CD4-positive, alpha-beta T cell (primary cell): ENCODE data around the gene TNS3. TPM values are rescaled to one million over a fixed set of nuclear protein-coding genes. Genes with fewer than 3 reads are reported as not detected.

Experiments
- ATAC-seq: fragments of 200-7000 bp; cut with Tn5 transposase; one replicate; pipeline ENCODE4 v1.10.0; 2022; ENCODE audit warnings: mild to moderate bottlenecking; ENCODE audit not compliant: poor library complexity
- CTCF ChIA-PET: fragments of 350-600 bp; sonication (Branson Sonifier 250); formaldehyde crosslinking; loops from one replicate; lab custom pipeline; 2021; ENCODE audit warnings: antibody characterized with exemption, inconsistent platforms; lab: Charles Lee
- POLR2A ChIA-PET: fragments of 350-600 bp; sonication (Branson Sonifier 250); formaldehyde crosslinking; loops from one replicate; lab custom pipeline; 2021; ENCODE audit warnings: antibody characterized with exemption, inconsistent platforms; lab: Charles Lee
- DNase-seq, 14 experiments: peaks; one replicate each; pipeline ENCODE4 v3.0.0-alpha.2; 2013 to 2020; ENCODE audit warnings: mixed read lengths in 2 of 14
- H3K27ac ChIP-seq, 2 donors: one replicate each; pipeline versions ENCODE4 v1.5.1 to v1.7.0; 2013; ENCODE audit warnings: low read length in 2 of 2, low read depth in 1 of 2, mild to moderate bottlenecking in 1 of 2
- H3K27me3 ChIP-seq, 2 experiments: 1 replicate in 1 of 2; 2 replicates in 1 of 2; pipeline versions ENCODE4 v1.6.1 to v1.7.0; 2013; ENCODE audit warnings: low read length in 2 of 2, control low read depth in 1 of 2, mild to moderate bottlenecking in 1 of 2, moderate library complexity in 1 of 2; ENCODE audit not compliant: insufficient read depth in 2 of 2, control insufficient read depth in 1 of 2
- H3K36me3 ChIP-seq: one replicate; pipeline ENCODE4 v1.6.1; 2013; ENCODE audit warnings: low read length, control low read depth; ENCODE audit not compliant: insufficient read depth
- H3K4me1 ChIP-seq: one replicate; pipeline ENCODE4 v1.6.1; 2013; ENCODE audit warnings: low read length, control low read depth; ENCODE audit not compliant: insufficient read depth
- H3K4me3 ChIP-seq: one replicate; pipeline ENCODE4 v1.5.1; 2013; ENCODE audit warnings: mild to moderate bottlenecking, low read length, moderate library complexity
- H3K9me3 ChIP-seq, 2 experiments: 1 replicate in 1 of 2; 2 replicates in 1 of 2; pipeline versions ENCODE4 v1.6.1 to v1.7.0; 2013; ENCODE audit warnings: low read length in 2 of 2, mild to moderate bottlenecking in 2 of 2, control low read depth in 1 of 2, moderate library complexity in 1 of 2; ENCODE audit not compliant: control insufficient read depth in 1 of 2, insufficient read depth in 1 of 2
- H3K27ac Mint-ChIP-seq: one replicate; pipeline ENCODE4 v1.8.0; 2020; ENCODE audit warnings: mixed read lengths
- H3K27me3 Mint-ChIP-seq: one replicate; pipeline ENCODE4 v1.8.0; 2021; ENCODE audit warnings: mixed read lengths
- H3K36me3 Mint-ChIP-seq: one replicate; pipeline ENCODE4 v1.8.0; 2021; ENCODE audit warnings: low read depth, mixed read lengths
- H3K4me1 Mint-ChIP-seq: one replicate; pipeline ENCODE4 v1.8.0; 2021; ENCODE audit warnings: low read depth, mixed read lengths
- H3K4me3 Mint-ChIP-seq: one replicate; pipeline ENCODE4 v1.8.0; 2020; ENCODE audit warnings: mild to moderate bottlenecking, mixed read lengths
- H3K9me3 Mint-ChIP-seq: one replicate; pipeline ENCODE4 v1.8.0; 2020; ENCODE audit warnings: mixed read lengths
- CTCF ChIP-seq: fragments of 200-600 bp; IDR thresholded peaks from one replicate; pipeline ENCODE4 v1.8.0; 2022; ENCODE audit warnings: antibody characterized with exemption, mild to moderate bottlenecking
- intact Hi-C, 2 experiments: fragments of 100-400 bp; cut with DNase I in 1 of 2; cut with micrococcal nuclease in 1 of 2; formaldehyde crosslinking; loops; one replicate each; pipeline versions ENCODE4 v1.15.1 to v1.9.0; 2023 to 2025; cut with DNase I, micrococcal nuclease
- total RNA-seq, 174 experiments: library from RNA in 2 of 174; stranded (reverse) in 2 of 174; gene quantifications; one replicate each; pipeline ENCODE4 v1.2.3 and lab custom pipeline; 2021 to 2026

The TNS3 gene
- total RNA-seq, 2 experiments from 2014 or later, result 0.16 to 0.47 TPM

GRCh38 chr7:47448971-47449370, 132.9 kb downstream of the TNS3 start:
- no peaks in the 10 kb centered on the region for H3K27me3 Mint-ChIP-seq
- TF ChIP-seq CTCF, result no peak
- Histone ChIP-seq H3K27ac (no peak overlapping the region), H3K27me3 (no peaks in the 10 kb centered on the region), H3K4me3 (no peak overlapping the region), H3K4me1 (no peaks in the 10 kb centered on the region), H3K36me3 (no peaks in the 10 kb centered on the region), H3K9me3 (peaks cover 0 to 18% of the 10 kb centered on the region in 2 experiments)
- ATAC-seq, result no peak
- H3K4me1 Mint-ChIP-seq, result no peaks in the 10 kb centered on the region
- H3K4me3 Mint-ChIP-seq, result no peak overlapping the region
- no peak for DNase-seq
- CTCF ChIA-PET, result no interaction called here
- intact Hi-C loops, result no loop called here
- H3K27ac Mint-ChIP-seq, result no peak overlapping the region
- H3K36me3 Mint-ChIP-seq, result no peaks in the 10 kb centered on the region
- POLR2A ChIA-PET, result no interaction called here
- H3K9me3 Mint-ChIP-seq, result no peaks in the 10 kb centered on the region

- no peak for DNase-seq
- Histone ChIP-seq H3K9me3 (peaks cover 0 to 21% of the 10 kb centered on the region in 2 experiments), H3K27ac (no peak overlapping the region), H3K4me1 (no peaks in the 10 kb centered on the region), H3K36me3 (no peaks in the 10 kb centered on the region), H3K27me3 (no peaks in the 10 kb centered on the region), H3K4me3 (no peak overlapping the region)
- CTCF ChIA-PET, result no interaction called here
- ATAC-seq, result no peak
- no peaks in the 10 kb centered on the region for H3K36me3 Mint-ChIP-seq
- POLR2A ChIA-PET, result no interaction called here
- H3K9me3 Mint-ChIP-seq, result no peaks in the 10 kb centered on the region
- H3K4me1 Mint-ChIP-seq, result no peaks in the 10 kb centered on the region
- intact Hi-C loops, result no loop called here
- no peak overlapping the region for H3K4me3 Mint-ChIP-seq
- no peak overlapping the region for H3K27ac Mint-ChIP-seq
- TF ChIP-seq CTCF, result no peak
- no peaks in the 10 kb centered on the region for H3K27me3 Mint-ChIP-seq
These were observed 134.1 kb downstream of the TNS3 start for GRCh38 chr7:47447621-47448349.

DNA sequence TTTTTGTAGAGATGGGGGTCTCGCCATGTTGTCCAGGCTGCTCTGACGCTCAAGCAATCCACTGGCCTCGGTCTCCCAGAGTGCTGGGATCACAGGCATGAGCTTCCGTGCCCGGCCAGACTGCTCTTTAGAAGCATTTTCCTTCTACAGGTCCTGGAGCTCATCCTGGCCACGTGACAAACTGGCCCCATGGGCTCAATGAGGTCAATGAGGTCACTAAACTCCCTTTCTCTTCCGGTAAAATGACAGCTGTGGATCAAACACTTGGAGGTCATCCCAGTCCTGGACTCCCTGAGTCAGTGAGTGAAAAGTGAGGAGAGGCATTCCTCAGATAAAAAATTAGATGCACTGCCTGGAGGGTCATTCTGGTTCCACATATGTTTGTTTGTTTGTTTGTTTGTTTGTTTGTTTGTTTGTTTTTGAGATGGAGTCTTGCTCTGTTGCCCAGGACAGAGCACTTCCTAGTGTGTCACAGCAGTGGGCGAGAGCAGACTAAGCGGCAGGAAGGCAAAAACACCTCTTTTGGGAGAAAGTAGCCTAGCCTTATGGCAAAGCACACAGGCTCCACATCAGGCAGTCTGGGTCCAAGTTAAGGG, 134.9 kb downstream of the TNS3 start:
- POLR2A ChIA-PET, result no interaction called here
- intact Hi-C loops, result no loop called here
- DNase-seq (no peak), ATAC-seq (no peak)
- Histone ChIP-seq H3K27ac (no peak overlapping the region), H3K36me3 (no peaks in the 10 kb centered on the region), H3K9me3 (peaks cover 0 to 18% of the 10 kb centered on the region in 2 experiments), H3K4me1 (no peaks in the 10 kb centered on the region), H3K4me3 (no peak overlapping the region), H3K27me3 (no peaks in the 10 kb centered on the region)
- no peak overlapping the region for H3K27ac Mint-ChIP-seq
- no peaks in the 10 kb centered on the region for H3K4me1 Mint-ChIP-seq
- H3K27me3 Mint-ChIP-seq, result no peaks in the 10 kb centered on the region
- CTCF ChIA-PET, result no interaction called here
- no peaks in the 10 kb centered on the region for H3K9me3 Mint-ChIP-seq
- no peak for TF ChIP-seq CTCF
- no peak overlapping the region for H3K4me3 Mint-ChIP-seq
- no peaks in the 10 kb centered on the region for H3K36me3 Mint-ChIP-seq
